Stimulated activated CD4-positive, alpha-beta T cell treated with anti-CD3 and anti-CD28 coated beads, TNF-alpha, amount 100 ng/mL, for 24 hours (primary cell): ENCODE measurements around the gene MRPL48.
"Not testable (repeated sequence)": the region's sequence is repeated elsewhere in the genome, so short reads cannot be mapped to it uniquely, and the experiment has no call there.

Experiments used
- DNase-seq, 3 experiments: peaks; one replicate each; pipeline ENCODE4 v3.0.0-alpha.2; 2020; ENCODE audit warnings: low read depth in 3 of 3

Gene MRPL48

GRCh38 chr11:73779084-73779902 is 8.4 kb upstream of the MRPL48 start:
- peak; percentile 98 to 99 (median 98) for DNase-seq

- DNase-seq: no peak
Measured at GRCh38 chr11:73781303-73781702, 6.4 kb upstream of the MRPL48 start.

GRCh38 chr11:73783483-73784020 is 4.1 kb upstream of the MRPL48 start:
- no peak for DNase-seq

- no peak for DNase-seq
Measured at GRCh38 chr11:73784080-73784634, 3.5 kb upstream of the MRPL48 start.

GRCh38 chr11:73784734-73785133 is 2.9 kb upstream of the MRPL48 start:
- DNase-seq: no peak

DNA sequence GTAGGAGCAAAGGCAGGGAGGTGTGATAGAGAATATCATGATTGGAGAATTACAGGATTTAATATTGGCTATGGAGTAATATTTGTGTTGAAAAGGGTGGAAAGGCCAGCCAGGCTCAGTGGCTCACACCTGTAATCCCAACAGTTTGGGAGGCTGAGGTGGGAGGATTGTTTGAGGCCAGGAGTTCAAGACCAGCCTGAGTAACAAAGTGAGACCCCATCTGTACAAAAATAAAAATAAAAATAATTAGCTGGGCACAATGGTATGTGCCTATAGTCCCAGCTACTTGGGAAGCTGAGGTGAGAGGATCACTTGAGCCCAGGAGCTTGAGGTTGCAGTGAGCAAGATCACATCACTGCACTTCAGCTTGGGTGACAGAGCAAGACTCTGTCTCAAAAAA is 2.2 kb upstream of the MRPL48 start:
- not testable (repeated sequence) for DNase-seq

DNA sequence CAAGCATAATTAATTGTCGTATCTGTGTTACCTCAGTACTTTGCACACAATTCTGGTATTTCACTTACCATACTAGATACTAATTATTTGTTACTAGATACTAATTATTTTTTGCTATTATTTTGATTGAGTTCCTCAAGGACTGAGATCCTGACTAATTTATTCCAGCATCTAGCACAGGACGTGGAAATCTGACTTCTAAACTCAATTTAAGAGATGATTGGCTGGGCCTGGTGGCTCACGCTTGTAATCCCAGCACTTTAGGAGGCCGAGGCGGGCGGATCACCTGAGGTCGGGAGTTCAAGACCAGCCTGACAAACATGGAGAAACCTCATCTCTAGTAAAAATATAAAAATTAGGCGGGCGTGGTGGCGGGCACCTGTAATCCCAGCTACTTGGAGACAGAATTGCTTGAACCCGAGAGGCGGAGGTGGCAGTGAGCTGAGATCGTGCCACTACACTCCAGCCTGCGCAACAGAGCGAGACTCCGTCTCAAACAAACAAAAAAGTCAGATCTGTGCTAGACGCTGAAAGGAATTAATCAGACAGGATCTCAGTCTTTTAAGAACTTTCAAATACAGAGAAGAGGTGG is 527 bp upstream of the MRPL48 start:
- no peak for DNase-seq

- DNase-seq: no peak
Measured at GRCh38 chr11:73789279-73789670, 1.6 kb downstream of the MRPL48 start.

- no peak for DNase-seq
Measured at GRCh38 chr11:73792584-73792983, 4.9 kb downstream of the MRPL48 start.

GRCh38 chr11:73795925-73796632 is 8.4 kb downstream of the MRPL48 start:
- DNase-seq: no peak

- no peak for DNase-seq
Measured at GRCh38 chr11:73797457-73797856, 9.8 kb downstream of the MRPL48 start.

DNA sequence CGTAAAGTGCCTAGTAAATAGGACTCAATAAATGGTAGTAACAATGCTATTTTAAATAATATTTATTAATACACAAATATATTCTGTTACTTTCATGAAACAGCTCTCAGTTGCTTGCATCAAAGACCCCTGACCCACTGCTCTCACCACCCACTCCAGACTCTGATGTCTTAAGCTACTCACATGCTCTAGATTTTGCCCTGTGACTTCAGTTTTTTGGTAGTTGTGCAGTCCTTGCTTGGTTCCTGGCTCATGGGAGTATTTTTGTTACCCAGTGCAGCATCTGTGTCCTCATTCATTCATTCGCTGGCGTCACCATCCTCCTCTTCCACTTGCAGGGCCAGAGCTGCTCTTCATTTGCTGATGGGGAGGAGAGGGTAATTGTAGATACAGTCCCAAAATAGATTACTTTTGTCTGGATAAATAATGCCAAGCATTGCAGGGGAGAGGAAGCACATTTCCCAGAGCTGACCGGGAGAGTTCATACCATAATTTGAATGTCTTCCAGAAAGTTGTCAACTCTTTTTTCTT is 12.7 kb downstream of the MRPL48 start:
- DNase-seq: no peak

DNA sequence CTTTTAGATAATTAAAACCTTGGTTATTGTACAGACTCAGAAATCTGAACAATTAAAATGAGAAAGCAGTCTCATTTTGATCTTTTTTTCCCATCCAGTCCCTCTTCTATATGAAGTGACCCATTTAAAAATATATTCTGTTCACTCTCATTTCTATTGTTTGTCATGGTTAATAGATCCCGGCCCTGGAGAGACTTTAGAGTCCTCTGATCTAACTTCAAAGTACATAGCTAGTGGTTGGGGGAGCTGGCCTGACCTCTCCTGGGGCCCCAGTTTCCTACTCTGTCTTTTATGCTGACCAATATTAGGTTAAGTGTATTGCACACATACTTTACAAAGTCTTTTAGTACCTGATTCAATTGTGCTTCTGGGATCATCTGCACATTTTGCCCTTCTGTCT is 13.5 kb downstream of the MRPL48 start:
- DNase-seq: no peak

DNA sequence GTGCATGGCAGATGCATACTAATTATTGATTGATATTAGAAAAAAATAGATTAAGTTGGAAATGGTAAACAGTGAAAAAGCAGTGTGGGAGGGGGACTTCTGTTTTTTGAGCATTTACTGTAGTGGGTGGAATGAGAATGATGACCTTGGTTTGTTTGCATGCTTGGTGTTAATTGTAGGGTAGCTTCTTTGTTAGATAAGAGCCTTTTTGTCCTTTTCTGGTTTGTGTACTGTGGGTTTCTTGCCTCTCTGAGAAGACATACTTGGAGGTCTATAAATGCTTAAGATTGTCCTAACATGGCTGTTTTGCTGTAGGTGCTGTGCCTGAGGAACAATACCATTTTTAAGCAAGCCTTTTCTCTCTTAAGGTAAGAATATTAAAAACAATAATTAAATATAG is 17.0 kb downstream of the MRPL48 start:
- no peak for DNase-seq

DNA sequence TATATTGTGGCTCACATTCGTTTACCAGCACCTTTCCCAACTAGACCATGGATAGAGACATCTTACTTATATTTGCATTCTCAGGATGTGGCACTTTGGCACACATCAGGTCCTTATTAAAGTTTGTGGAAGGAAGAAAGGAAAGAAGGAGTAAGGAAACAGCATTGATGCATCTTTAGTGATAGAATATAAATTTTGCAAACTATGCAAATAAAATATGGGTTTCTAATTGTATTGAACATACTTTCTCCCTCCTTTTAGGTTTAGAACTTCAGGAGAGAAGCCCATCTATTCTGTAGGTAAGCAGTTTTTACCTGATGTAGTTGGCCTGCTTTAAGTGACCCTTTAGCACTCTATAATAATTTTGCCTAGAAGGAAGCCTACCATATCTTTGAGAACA is 20.4 kb downstream of the MRPL48 start:
- DNase-seq: no peak

GRCh38 chr11:73810637-73811036 is 23.0 kb downstream of the MRPL48 start:
- no peak for DNase-seq

DNA sequence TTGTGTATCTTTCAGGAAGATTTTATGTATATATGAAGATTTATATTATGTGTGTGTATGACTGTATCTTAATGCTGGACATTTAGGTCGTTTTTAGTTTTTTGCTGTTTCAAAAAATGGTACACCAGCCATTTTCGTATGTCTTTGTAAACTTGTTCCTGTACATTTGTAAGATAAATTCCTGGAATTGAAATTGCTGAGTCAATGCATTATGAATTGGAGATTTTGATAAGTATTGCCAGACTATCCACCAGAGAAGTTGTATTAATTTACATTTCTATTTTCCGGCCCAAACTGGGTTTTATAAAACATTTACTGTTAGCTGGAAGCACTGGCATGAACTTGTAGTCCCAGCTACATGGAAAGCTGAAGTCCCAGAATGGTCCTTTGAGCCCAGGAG is 24.6 kb downstream of the MRPL48 start:
- DNase-seq: no peak

- no peak for DNase-seq
Measured at GRCh38 chr11:73814812-73815211, 27.1 kb downstream of the MRPL48 start.

DNA sequence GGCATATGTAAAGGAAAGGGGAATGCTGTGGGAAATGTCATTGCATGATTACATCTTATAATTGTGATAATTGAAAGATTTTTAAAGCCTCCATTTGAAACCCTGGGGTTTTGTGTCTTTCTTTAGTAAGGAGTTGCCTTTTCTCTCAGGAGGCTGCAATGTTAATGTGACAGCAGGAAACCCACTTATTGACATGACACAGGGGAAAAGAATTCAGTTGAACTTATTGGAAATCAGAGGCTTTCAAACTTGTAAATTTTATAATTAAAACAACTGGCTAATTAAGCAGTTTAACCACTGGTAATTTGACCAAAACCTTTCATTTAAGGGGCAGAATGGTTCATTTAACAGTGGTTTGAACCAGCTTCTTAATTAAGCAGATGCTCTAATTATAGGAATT is 31.2 kb downstream of the MRPL48 start:
- DNase-seq: no peak

GRCh38 chr11:73830261-73830660 is 42.6 kb downstream of the MRPL48 start:
- DNase-seq: no peak

GRCh38 chr11:73833067-73833466 is 45.4 kb downstream of the MRPL48 start:
- DNase-seq: no peak
